GM12864 (cell line): ENCODE data around the gene TMPRSS11A.

Experiments
- DNase-seq: peaks from one replicate; pipeline ENCODE4 v3.0.0-alpha.2; 2011; ENCODE audit warnings: low read depth
- H3K4me3 ChIP-seq: 2 replicates; pipeline ENCODE4 v1.5.1; 2011; ENCODE audit warnings: mild to moderate bottlenecking, low read depth, low read length, control low read depth
- CTCF ChIP-seq: IDR thresholded peaks from 2 replicates; pipeline ENCODE4 v1.5.1; 2011; ENCODE audit warnings: low read depth, mild to moderate bottlenecking, moderate library complexity, low read length, control low read depth, inconsistent platforms; ENCODE audit errors: missing control alignments

Gene TMPRSS11A

GRCh38 chr4:67880866-67881610 lies 82.3 kb downstream of the TMPRSS11A start:
- no peak overlapping the region for H3K4me3 ChIP-seq
- TF ChIP-seq CTCF, result no peak
- no peak for DNase-seq

- TF ChIP-seq CTCF, result no peak
These were observed 83.8 kb downstream of the TMPRSS11A start for GRCh38 chr4:67879486-67879885.

GRCh38 chr4:67877086-67877485 lies 86.2 kb downstream of the TMPRSS11A start:
- H3K4me3 ChIP-seq, result no peak overlapping the region
- TF ChIP-seq CTCF, result no peak
- no peak for DNase-seq

More at GRCh38 chr4:67879486-67879885, 83.8 kb downstream of the TMPRSS11A start:
- H3K4me3 ChIP-seq, result no peak overlapping the region
- no peak for DNase-seq

- DNase-seq, result no peak
- TF ChIP-seq CTCF, result no peak
- no peak overlapping the region for H3K4me3 ChIP-seq
These were observed 88.3 kb downstream of the TMPRSS11A start for GRCh38 chr4:67874986-67875385.

- no peak for TF ChIP-seq CTCF
- no peak for DNase-seq
- H3K4me3 ChIP-seq, result no peak overlapping the region
These were observed 90.2 kb downstream of the TMPRSS11A start for GRCh38 chr4:67873116-67873515.

GRCh38 chr4:67871867-67872266 lies 91.4 kb downstream of the TMPRSS11A start:
- peak; percentile 43 for TF ChIP-seq CTCF
- peak; percentile 7 for DNase-seq
- H3K4me3 ChIP-seq, result no peak overlapping the region
